GM23338 (cell line): Measurements from ENCODE around the gene PALM. TPM values are rescaled to one million over a fixed set of nuclear protein-coding genes. Genes with fewer than 3 reads are reported as not detected.

Experiments
- ATAC-seq: fragments of 200-7000 bp; cut with Tn5 transposase; 3 replicates; pipeline ENCODE4 v1.9.1; 2020
- DNase-seq: peaks from one replicate; pipeline ENCODE4 v3.0.0-alpha.2; 2015; ENCODE audit warnings: low spot score
- H2AFZ ChIP-seq: fragments of 200-600 bp; sonication (generic); 2 replicates; pipeline ENCODE4 v1.8.0; 2016; ENCODE audit warnings: antibody characterized with exemption, mild to moderate bottlenecking, moderate library complexity
- H3F3A ChIP-seq: fragments of 200-600 bp; sonication (generic); replicated peaks from 2 replicates; pipeline ENCODE4 v1.8.0; 2017; ENCODE audit warnings: antibody characterized with exemption, mixed run types, low read depth
- H3K27ac ChIP-seq: fragments of 200-600 bp; sonication (generic); 2 replicates; pipeline ENCODE4 v1.6.1; 2016; ENCODE audit warnings: low read depth
- H3K27me3 ChIP-seq: fragments of 200-600 bp; sonication (generic); 2 replicates; pipeline ENCODE4 v1.8.0; 2016; ENCODE audit warnings: mild to moderate bottlenecking, mixed run types, moderate library complexity; ENCODE audit not compliant: insufficient read depth
- H3K36me3 ChIP-seq: fragments of 200-600 bp; sonication (generic); 2 replicates; pipeline ENCODE4 v1.8.0; 2016; ENCODE audit warnings: mild to moderate bottlenecking; ENCODE audit not compliant: insufficient read depth
- H3K4me1 ChIP-seq: fragments of 200-600 bp; sonication (generic); 2 replicates; pipeline ENCODE4 v1.8.0; 2016; ENCODE audit warnings: mild to moderate bottlenecking, moderate library complexity; ENCODE audit not compliant: insufficient read depth
- H3K4me2 ChIP-seq: fragments of 200-600 bp; sonication (generic); 2 replicates; pipeline ENCODE4 v1.7.1; 2017; ENCODE audit warnings: mixed run types
- H3K4me3 ChIP-seq: fragments of 200-600 bp; sonication (generic); 2 replicates; pipeline ENCODE4 v1.6.1; 2016; ENCODE audit warnings: mixed run types
- H3K79me2 ChIP-seq: fragments of 200-600 bp; sonication (generic); replicated peaks from 2 replicates; pipeline ENCODE4 v1.8.0; 2017; ENCODE audit warnings: mild to moderate bottlenecking; ENCODE audit not compliant: insufficient read depth
- H3K9me2 ChIP-seq: fragments of 200-600 bp; sonication (generic); 2 replicates; pipeline ENCODE4 v1.8.0; 2017; ENCODE audit not compliant: insufficient read depth
- H4K20me1 ChIP-seq: fragments of 200-600 bp; sonication (generic); replicated peaks from 2 replicates; pipeline ENCODE4 v1.8.0; 2017; ENCODE audit warnings: mild to moderate bottlenecking; ENCODE audit not compliant: insufficient read depth
- H3K27ac Mint-ChIP-seq: 2 replicates; pipeline ENCODE4 v1.8.0; 2020; ENCODE audit warnings: inconsistent platforms, mild to moderate bottlenecking, moderate library complexity, mixed read lengths
- H3K27me3 Mint-ChIP-seq: 3 replicates; pipeline ENCODE4 v1.8.0; 2022; ENCODE audit warnings: low read depth, mild to moderate bottlenecking, moderate library complexity, mixed read lengths, inconsistent platforms; ENCODE audit not compliant: insufficient read depth, poor library complexity
- H3K36me3 Mint-ChIP-seq: 3 replicates; pipeline ENCODE4 v1.8.0; 2021; ENCODE audit warnings: low read depth, mild to moderate bottlenecking, inconsistent platforms, moderate library complexity, mixed read lengths
- H3K4me1 Mint-ChIP-seq: 3 replicates; pipeline ENCODE4 v1.8.0; 2020; ENCODE audit warnings: mild to moderate bottlenecking, inconsistent platforms, mixed read lengths
- H3K4me3 Mint-ChIP-seq: 3 replicates; pipeline ENCODE4 v1.8.0; 2021; ENCODE audit warnings: moderate library complexity, mild to moderate bottlenecking, inconsistent platforms, mixed read lengths
- H3K9me3 Mint-ChIP-seq: 3 replicates; pipeline ENCODE4 v1.8.0; 2020; ENCODE audit warnings: moderate library complexity, mild to moderate bottlenecking, inconsistent platforms, mixed read lengths
- CREB1 ChIP-seq: fragments of 250-450 bp; sonication (Bioruptor Pico); IDR thresholded peaks from 2 replicates; pipeline ENCODE4 v1.5.0; 2020; ENCODE audit warnings: low read depth, mild to moderate bottlenecking, moderate library complexity
- CTCF ChIP-seq, 2 experiments: fragments of 200-600 bp in 1 of 2; sonication (generic) in 1 of 2; conservative IDR thresholded peaks; 2 replicates each; pipeline versions ENCODE4 v1.5.1 to v1.6.1; 2016 to 2017; ENCODE audit warnings: antibody characterized with exemption in 2 of 2, low read depth in 2 of 2, mild to moderate bottlenecking in 2 of 2, moderate library complexity in 1 of 2
- ETS1 ChIP-seq: IDR thresholded peaks from 2 replicates; pipeline ENCODE4 v1.6.1; 2016; ENCODE audit warnings: antibody characterized with exemption
- EZH2 ChIP-seq: fragments of 200-600 bp; sonication (generic); IDR thresholded peaks from one replicate; pipeline ENCODE4 v1.8.0; 2017; ENCODE audit warnings: antibody characterized with exemption, mild to moderate bottlenecking, low read depth; ENCODE audit not compliant: unreplicated experiment
- EZH2phosphoT487 ChIP-seq: fragments of 200-600 bp; sonication (generic); IDR thresholded peaks from one replicate; pipeline ENCODE4 v1.8.1; 2018; ENCODE audit warnings: antibody characterized with exemption; ENCODE audit not compliant: unreplicated experiment
- JUNB ChIP-seq: IDR thresholded peaks from one replicate; pipeline ENCODE4 v1.6.1; 2016; ENCODE audit warnings: antibody characterized with exemption; ENCODE audit not compliant: unreplicated experiment
- NANOG ChIP-seq: IDR thresholded peaks from 2 replicates; pipeline ENCODE4 v1.6.1; 2016; ENCODE audit warnings: antibody characterized with exemption, borderline replicate concordance
- POLR2AphosphoS5 ChIP-seq: IDR thresholded peaks from 2 replicates; pipeline ENCODE4 v1.6.1; 2016; ENCODE audit warnings: antibody characterized with exemption, low read depth
- STAT1 ChIP-seq: IDR thresholded peaks from one replicate; pipeline ENCODE4 v1.6.1; 2016; ENCODE audit warnings: antibody characterized with exemption; ENCODE audit not compliant: unreplicated experiment
- ZNF114 ChIP-seq: fragments of 250-450 bp; sonication (Bioruptor Pico); IDR thresholded peaks from 2 replicates; pipeline ENCODE4 v1.5.0; 2020; ENCODE audit warnings: mild to moderate bottlenecking, moderate library complexity
- ZNF331 ChIP-seq: fragments of 250-450 bp; sonication (Bioruptor Pico); IDR thresholded peaks from 2 replicates; pipeline ENCODE4 v1.5.0; 2020; ENCODE audit warnings: low read depth, mild to moderate bottlenecking, moderate library complexity
- polyA plus RNA-seq: library from polyadenylated mRNA; unstranded; fragments of >200 nt; fragmentation: Nextera tagmentation; extraction: Ambion mirVana; gene quantifications from 2 replicates; pipeline ENCODE4 v1.2.1, GENCODE V29; 2016
- total RNA-seq: library from RNA; depleted of rRNA; stranded (reverse); fragments of >200 nt; shearing (Covaris generic); gene quantifications from 2 replicates; pipeline ENCODE4 v1.2.3, GENCODE V29; 2014
- TF ChIP-seq, protein P1 (sequence below): fragments of 250-450 bp; sonication (Bioruptor Pico); IDR thresholded peaks from 2 replicates; pipeline ENCODE4 v1.5.0; 2020; ENCODE audit warnings: mild to moderate bottlenecking, moderate library complexity

Gene PALM
- total and polyA plus RNA-seq, 2 experiments from 2014 or later = 3.8 to 26.1 TPM

- Histone ChIP-seq H3K4me2 (peak overlapping the region; percentile 78; the same call in 1 of the 2 replicates), H3K36me3 (no peaks in the 10 kb centered on the region), H3K79me2 (peaks cover 25% of the 10 kb centered on the region), H2AFZ (no peak overlapping the region), H3F3A (peaks cover 32% of the 10 kb centered on the region), H3K27ac (no peak overlapping the region), H3K4me3 (0 out of 2 replicates have a peak overlapping the region, but pooled peaks have one; percentile 20), H3K9me2 (no peaks in the 10 kb centered on the region), H4K20me1 (no peaks in the 10 kb centered on the region), H3K27me3 (no peaks in the 10 kb centered on the region), H3K4me1 (peaks cover 41% of the 10 kb centered on the region)
- TF ChIP-seq EZH2phosphoT487 = no peak
- TF ChIP-seq STAT1 = no peak
- TF ChIP-seq JUNB = no peak
- TF ChIP-seq NANOG = no peak
- TF ChIP-seq ZNF114 (CRISPR knock-in tag) = no peak
- Mint-ChIP-seq H3K4me3 (no peak overlapping the region), H3K27me3 (peaks cover 7% of the 10 kb centered on the region), H3K36me3 (no peaks in the 10 kb centered on the region; the same call in 2 of the 3 replicates), H3K4me1 (peaks cover 28% of the 10 kb centered on the region), H3K9me3 (no peaks in the 10 kb centered on the region), H3K27ac (no peak overlapping the region)
- peak; percentile 15 for DNase-seq
- no peak for ATAC-seq
Observed at GRCh38 chr19:784541-784940, 75.8 kb downstream of the PALM start.

DNA sequence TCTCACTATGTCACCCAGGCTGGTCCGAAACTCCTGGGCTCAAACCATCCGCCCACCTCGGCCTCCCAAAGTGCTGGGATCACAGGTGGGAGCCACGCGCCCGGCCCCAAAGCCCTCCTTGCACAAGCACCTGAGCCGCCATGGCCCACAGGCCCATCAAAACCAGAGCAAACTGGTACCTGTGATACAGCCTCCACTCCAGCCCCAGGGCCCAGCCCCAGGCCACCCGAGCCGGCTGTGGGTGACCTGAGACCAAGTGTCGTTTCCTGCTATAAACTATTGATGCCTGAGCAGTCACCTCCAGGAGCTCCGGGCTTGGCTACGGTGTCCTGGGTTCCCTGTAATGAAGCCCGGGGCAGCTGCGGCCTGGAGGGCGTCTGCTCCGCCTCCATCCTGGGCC lies 78.8 kb downstream of the PALM start:
- Histone ChIP-seq H3K27ac (no peak overlapping the region), H3K36me3 (no peaks in the 10 kb centered on the region), H3K27me3 (no peaks in the 10 kb centered on the region), H3K9me2 (no peaks in the 10 kb centered on the region), H2AFZ (no peak overlapping the region), H3K4me3 (no peak overlapping the region), H3K4me1 (peaks cover 48% of the 10 kb centered on the region), H3F3A (peaks cover 23% of the 10 kb centered on the region), H3K79me2 (peaks cover 24% of the 10 kb centered on the region), H3K4me2 (no peak overlapping the region), H4K20me1 (no peaks in the 10 kb centered on the region)
- peaks cover 36% of the 10 kb centered on the region for H3K4me1 Mint-ChIP-seq
- no peak overlapping the region for H3K4me3 Mint-ChIP-seq
- H3K27ac Mint-ChIP-seq = no peak overlapping the region
- ATAC-seq (no peak), DNase-seq (no peak)
- peaks cover 9% of the 10 kb centered on the region for H3K27me3 Mint-ChIP-seq
- no peaks in the 10 kb centered on the region; the same call in 2 of the 3 replicates for H3K36me3 Mint-ChIP-seq
- H3K9me3 Mint-ChIP-seq = no peaks in the 10 kb centered on the region
- TF ChIP-seq CTCF (conservative IDR thresholded peaks at IDR 0.05; ENCODE audit: low read depth in 2 of 2) (no peak), POLR2AphosphoS5 (no peak), ETS1 (no peak), ZNF114 (CRISPR knock-in tag) (no peak), CREB1 (CRISPR knock-in tag) (no peak), ZNF331 (CRISPR knock-in tag) (no peak), EZH2phosphoT487 (no peak), STAT1 (no peak), EZH2 (no peak)
- TF ChIP-seq, protein P1, sequence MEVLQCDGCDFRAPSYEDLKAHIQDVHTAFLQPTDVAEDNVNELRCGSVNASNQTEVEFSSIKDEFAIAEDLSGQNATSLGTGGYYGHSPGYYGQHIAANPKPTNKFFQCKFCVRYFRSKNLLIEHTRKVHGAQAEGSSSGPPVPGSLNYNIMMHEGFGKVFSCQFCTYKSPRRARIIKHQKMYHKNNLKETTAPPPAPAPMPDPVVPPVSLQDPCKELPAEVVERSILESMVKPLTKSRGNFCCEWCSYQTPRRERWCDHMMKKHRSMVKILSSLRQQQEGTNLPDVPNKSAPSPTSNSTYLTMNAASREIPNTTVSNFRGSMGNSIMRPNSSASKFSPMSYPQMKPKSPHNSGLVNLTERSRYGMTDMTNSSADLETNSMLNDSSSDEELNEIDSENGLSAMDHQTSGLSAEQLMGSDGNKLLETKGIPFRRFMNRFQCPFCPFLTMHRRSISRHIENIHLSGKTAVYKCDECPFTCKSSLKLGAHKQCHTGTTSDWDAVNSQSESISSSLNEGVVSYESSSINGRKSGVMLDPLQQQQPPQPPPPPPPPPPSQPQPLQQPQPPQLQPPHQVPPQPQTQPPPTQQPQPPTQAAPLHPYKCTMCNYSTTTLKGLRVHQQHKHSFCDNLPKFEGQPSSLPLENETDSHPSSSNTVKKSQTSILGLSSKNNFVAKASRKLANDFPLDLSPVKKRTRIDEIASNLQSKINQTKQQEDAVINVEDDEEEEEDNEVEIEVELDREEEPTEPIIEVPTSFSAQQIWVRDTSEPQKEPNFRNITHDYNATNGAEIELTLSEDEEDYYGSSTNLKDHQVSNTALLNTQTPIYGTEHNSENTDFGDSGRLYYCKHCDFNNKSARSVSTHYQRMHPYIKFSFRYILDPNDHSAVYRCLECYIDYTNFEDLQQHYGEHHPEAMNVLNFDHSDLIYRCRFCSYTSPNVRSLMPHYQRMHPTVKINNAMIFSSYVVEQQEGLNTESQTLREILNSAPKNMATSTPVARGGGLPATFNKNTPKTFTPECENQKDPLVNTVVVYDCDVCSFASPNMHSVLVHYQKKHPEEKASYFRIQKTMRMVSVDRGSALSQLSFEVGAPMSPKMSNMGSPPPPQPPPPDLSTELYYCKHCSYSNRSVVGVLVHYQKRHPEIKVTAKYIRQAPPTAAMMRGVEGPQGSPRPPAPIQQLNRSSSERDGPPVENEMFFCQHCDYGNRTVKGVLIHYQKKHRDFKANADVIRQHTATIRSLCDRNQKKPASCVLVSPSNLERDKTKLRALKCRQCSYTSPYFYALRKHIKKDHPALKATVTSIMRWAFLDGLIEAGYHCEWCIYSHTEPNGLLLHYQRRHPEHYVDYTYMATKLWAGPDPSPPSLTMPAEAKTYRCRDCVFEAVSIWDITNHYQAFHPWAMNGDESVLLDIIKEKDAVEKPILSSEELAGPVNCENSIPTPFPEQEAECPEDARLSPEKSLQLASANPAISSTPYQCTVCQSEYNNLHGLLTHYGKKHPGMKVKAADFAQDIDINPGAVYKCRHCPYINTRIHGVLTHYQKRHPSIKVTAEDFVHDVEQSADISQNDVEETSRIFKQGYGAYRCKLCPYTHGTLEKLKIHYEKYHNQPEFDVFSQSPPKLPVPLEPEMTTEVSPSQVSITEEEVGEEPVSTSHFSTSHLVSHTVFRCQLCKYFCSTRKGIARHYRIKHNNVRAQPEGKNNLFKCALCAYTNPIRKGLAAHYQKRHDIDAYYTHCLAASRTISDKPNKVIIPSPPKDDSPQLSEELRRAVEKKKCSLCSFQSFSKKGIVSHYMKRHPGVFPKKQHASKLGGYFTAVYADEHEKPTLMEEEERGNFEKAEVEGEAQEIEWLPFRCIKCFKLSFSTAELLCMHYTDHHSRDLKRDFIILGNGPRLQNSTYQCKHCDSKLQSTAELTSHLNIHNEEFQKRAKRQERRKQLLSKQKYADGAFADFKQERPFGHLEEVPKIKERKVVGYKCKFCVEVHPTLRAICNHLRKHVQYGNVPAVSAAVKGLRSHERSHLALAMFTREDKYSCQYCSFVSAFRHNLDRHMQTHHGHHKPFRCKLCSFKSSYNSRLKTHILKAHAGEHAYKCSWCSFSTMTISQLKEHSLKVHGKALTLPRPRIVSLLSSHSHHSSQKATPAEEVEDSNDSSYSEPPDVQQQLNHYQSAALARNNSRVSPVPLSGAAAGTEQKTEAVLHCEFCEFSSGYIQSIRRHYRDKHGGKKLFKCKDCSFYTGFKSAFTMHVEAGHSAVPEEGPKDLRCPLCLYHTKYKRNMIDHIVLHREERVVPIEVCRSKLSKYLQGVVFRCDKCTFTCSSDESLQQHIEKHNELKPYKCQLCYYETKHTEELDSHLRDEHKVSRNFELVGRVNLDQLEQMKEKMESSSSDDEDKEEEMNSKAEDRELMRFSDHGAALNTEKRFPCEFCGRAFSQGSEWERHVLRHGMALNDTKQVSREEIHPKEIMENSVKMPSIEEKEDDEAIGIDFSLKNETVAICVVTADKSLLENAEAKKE (CRISPR knock-in tag) = no peak
